Ectodermal cell (in vitro differentiated cells): ENCODE data around the gene SLC12A3.

Experiments
- H3K27ac ChIP-seq: 2 replicates; pipeline ENCODE4 v1.7.0; 2013; ENCODE audit warnings: mild to moderate bottlenecking, low read depth, low read length; ENCODE audit not compliant: insufficient read depth, poor library complexity, severe bottlenecking
- H3K27me3 ChIP-seq: 2 replicates; pipeline ENCODE4 v1.7.0; 2013; ENCODE audit warnings: mild to moderate bottlenecking, low read length; ENCODE audit not compliant: insufficient read depth, control insufficient read depth, poor library complexity, severe bottlenecking
- H3K36me3 ChIP-seq: one replicate; pipeline ENCODE4 v1.7.0; 2013; ENCODE audit warnings: low read length; ENCODE audit not compliant: control insufficient read depth, insufficient read depth
- H3K4me1 ChIP-seq: one replicate; pipeline ENCODE4 v1.7.0; 2013; ENCODE audit warnings: low read length; ENCODE audit not compliant: control insufficient read depth, insufficient read depth
- H3K4me3 ChIP-seq: 2 replicates; pipeline ENCODE4 v1.7.0; 2013; ENCODE audit warnings: low read depth, low read length, control low read depth; ENCODE audit not compliant: insufficient read depth
- H3K9me3 ChIP-seq: 2 replicates; pipeline ENCODE4 v1.7.0; 2013; ENCODE audit warnings: mild to moderate bottlenecking, low read length, moderate library complexity; ENCODE audit not compliant: control insufficient read depth
- WGBS, 2 experiments: methylation state at CpG; one replicate each; pipeline ENCODE4 v1.1.7; 2013; ENCODE audit warnings: missing lambda C conversion rate in 2 of 2; 5-methylcytosine and 5-hydroxymethylcytosine counted together

The SLC12A3 gene

GRCh38 chr16:56916571-56917403 lies 51.8 kb downstream of the SLC12A3 start:
- no peaks in the 10 kb centered on the region for H3K36me3 ChIP-seq
- no peaks in the 10 kb centered on the region for H3K9me3 ChIP-seq
- H3K27ac ChIP-seq = no peak overlapping the region
- 74 to 100% methylated on average over 3 to 5 of the region's 5 CpGs for WGBS, 2 experiments
- H3K4me3 ChIP-seq = no peak overlapping the region
- H3K27me3 ChIP-seq = no peaks in the 10 kb centered on the region
- peaks cover 5% of the 10 kb centered on the region for H3K4me1 ChIP-seq

GRCh38 chr16:56918467-56919012 lies 53.5 kb downstream of the SLC12A3 start:
- Histone ChIP-seq H3K36me3 (no peaks in the 10 kb centered on the region), H3K4me3 (no peak overlapping the region), H3K9me3 (no peaks in the 10 kb centered on the region), H3K27me3 (no peaks in the 10 kb centered on the region), H3K27ac (no peak overlapping the region), H3K4me1 (no peaks in the 10 kb centered on the region)
- WGBS, 2 experiments = 94 to 96% methylated on average over 12 of the region's 12 CpGs

- Histone ChIP-seq H3K27ac (no peak overlapping the region), H3K36me3 (no peaks in the 10 kb centered on the region), H3K27me3 (no peaks in the 10 kb centered on the region), H3K9me3 (no peaks in the 10 kb centered on the region), H3K4me1 (no peaks in the 10 kb centered on the region), H3K4me3 (no peak overlapping the region)
- WGBS, 2 experiments = 88 to 90% methylated on average over 11 of the region's 11 CpGs
Observed at GRCh38 chr16:56919099-56919800, 54.2 kb downstream of the SLC12A3 start.

- H3K27me3 ChIP-seq = no peaks in the 10 kb centered on the region
- no peak overlapping the region for H3K4me3 ChIP-seq
- 89 to 93% methylated on average over 4 of the region's 4 CpGs for WGBS, 2 experiments
- no peak overlapping the region for H3K27ac ChIP-seq
- H3K36me3 ChIP-seq = no peaks in the 10 kb centered on the region
- no peaks in the 10 kb centered on the region for H3K4me1 ChIP-seq
- no peaks in the 10 kb centered on the region for H3K9me3 ChIP-seq
Observed at GRCh38 chr16:56921571-56921970, 56.6 kb downstream of the SLC12A3 start.

- no peaks in the 10 kb centered on the region for H3K4me1 ChIP-seq
- WGBS, 2 experiments = 93 to 97% methylated on average over 9 of the region's 9 CpGs
Observed at GRCh38 chr16:56923481-56924091, 58.6 kb downstream of the SLC12A3 start.

GRCh38 chr16:56927471-56927870 lies 62.5 kb downstream of the SLC12A3 start:
- whole genome bisulfite sequencing, 2 experiments = 83 to 92% methylated on average over 2 of the region's 2 CpGs
- Histone ChIP-seq H3K4me1 (no peaks in the 10 kb centered on the region), H3K27me3 (no peaks in the 10 kb centered on the region), H3K4me3 (no peak overlapping the region), H3K9me3 (no peaks in the 10 kb centered on the region), H3K36me3 (no peaks in the 10 kb centered on the region), H3K27ac (no peak overlapping the region)

More at GRCh38 chr16:56923481-56924091, 58.6 kb downstream of the SLC12A3 start:
- Histone ChIP-seq H3K27me3 (no peaks in the 10 kb centered on the region), H3K4me3 (no peak overlapping the region), H3K9me3 (no peaks in the 10 kb centered on the region), H3K36me3 (no peaks in the 10 kb centered on the region), H3K27ac (no peak overlapping the region)

GRCh38 chr16:56929639-56930038 lies 64.6 kb downstream of the SLC12A3 start:
- H3K36me3 ChIP-seq = no peaks in the 10 kb centered on the region
- peaks cover 9% of the 10 kb centered on the region for H3K4me1 ChIP-seq
- H3K4me3 ChIP-seq = no peak overlapping the region
- H3K9me3 ChIP-seq = no peaks in the 10 kb centered on the region
- 93 to 97% methylated on average over 3 to 4 of the region's 4 CpGs for WGBS, 2 experiments
- no peaks in the 10 kb centered on the region for H3K27me3 ChIP-seq
- H3K27ac ChIP-seq = no peak overlapping the region

- WGBS, 2 experiments = 88 to 89% methylated on average over 15 of the region's 15 CpGs
- H3K4me3 ChIP-seq = no peak overlapping the region
- H3K4me1 ChIP-seq = peaks cover 9% of the 10 kb centered on the region
- H3K36me3 ChIP-seq = no peaks in the 10 kb centered on the region
- H3K27me3 ChIP-seq = no peaks in the 10 kb centered on the region
- H3K9me3 ChIP-seq = no peaks in the 10 kb centered on the region
- H3K27ac ChIP-seq = no peak overlapping the region
Observed at GRCh38 chr16:56930486-56931270, 65.7 kb downstream of the SLC12A3 start.

GRCh38 chr16:56931271-56931891 lies 66.4 kb downstream of the SLC12A3 start:
- Histone ChIP-seq H3K9me3 (no peaks in the 10 kb centered on the region), H3K4me1 (peaks cover 9% of the 10 kb centered on the region), H3K27ac (peak overlapping the region; percentile 90), H3K27me3 (no peaks in the 10 kb centered on the region), H3K36me3 (no peaks in the 10 kb centered on the region), H3K4me3 (peak overlapping the region; percentile 60)
- WGBS, 2 experiments = 46 to 48% methylated on average over 25 of the region's 25 CpGs
